Loucy (cell line): Measurements from ENCODE around the gene C14orf119.

Source experiments
- EZH2phosphoT487 ChIP-seq: fragments of 200-600 bp; IDR thresholded peaks from 2 replicates; pipeline ENCODE4 v1.6.1; 2018; ENCODE audit warnings: antibody characterized with exemption, mild to moderate bottlenecking, moderate library complexity, borderline replicate concordance
- TF ChIP-seq, protein P1 (sequence below): fragments of 200-600 bp; sonication (generic); conservative IDR thresholded peaks from 2 replicates; pipeline ENCODE4 v1.5.1; 2014; ENCODE audit warnings: mild to moderate bottlenecking, antibody characterized with exemption, low read length

DNA sequence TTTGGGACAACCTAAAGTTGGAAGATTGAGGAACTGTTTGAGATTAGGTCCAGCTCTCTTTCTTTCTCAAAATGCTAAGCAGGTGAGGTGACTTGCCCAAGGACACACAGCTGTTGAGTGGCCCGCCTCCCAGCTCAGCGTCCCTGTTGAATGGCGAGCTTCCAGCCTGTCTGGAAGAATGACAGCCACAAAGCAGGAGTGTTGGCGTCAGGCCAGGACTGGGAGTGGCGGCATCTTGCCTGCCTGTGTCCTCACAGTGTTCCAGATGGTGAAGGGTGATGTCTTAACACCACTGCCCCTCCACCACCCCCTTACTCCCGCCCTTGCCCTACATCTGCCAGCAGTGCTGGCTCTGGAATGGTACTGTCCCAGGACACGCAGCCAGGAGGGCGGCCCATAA is 28.1 kb downstream of the C14orf119 start:
- TF ChIP-seq, protein P1, sequence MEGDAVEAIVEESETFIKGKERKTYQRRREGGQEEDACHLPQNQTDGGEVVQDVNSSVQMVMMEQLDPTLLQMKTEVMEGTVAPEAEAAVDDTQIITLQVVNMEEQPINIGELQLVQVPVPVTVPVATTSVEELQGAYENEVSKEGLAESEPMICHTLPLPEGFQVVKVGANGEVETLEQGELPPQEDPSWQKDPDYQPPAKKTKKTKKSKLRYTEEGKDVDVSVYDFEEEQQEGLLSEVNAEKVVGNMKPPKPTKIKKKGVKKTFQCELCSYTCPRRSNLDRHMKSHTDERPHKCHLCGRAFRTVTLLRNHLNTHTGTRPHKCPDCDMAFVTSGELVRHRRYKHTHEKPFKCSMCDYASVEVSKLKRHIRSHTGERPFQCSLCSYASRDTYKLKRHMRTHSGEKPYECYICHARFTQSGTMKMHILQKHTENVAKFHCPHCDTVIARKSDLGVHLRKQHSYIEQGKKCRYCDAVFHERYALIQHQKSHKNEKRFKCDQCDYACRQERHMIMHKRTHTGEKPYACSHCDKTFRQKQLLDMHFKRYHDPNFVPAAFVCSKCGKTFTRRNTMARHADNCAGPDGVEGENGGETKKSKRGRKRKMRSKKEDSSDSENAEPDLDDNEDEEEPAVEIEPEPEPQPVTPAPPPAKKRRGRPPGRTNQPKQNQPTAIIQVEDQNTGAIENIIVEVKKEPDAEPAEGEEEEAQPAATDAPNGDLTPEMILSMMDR = no peak
- no peak for TF ChIP-seq EZH2phosphoT487
